ENCODE data around the gene RND1. TPM values are rescaled to one million over a fixed set of nuclear protein-coding genes. Genes with fewer than 3 reads are reported as not detected.
"Not testable (repeated sequence)": the region's sequence is repeated elsewhere in the genome, so short reads cannot be mapped to it uniquely, and the experiment has no call there.

RND1 gene
- polyA plus RNA-seq, 1 donor from 2014 or later, result 1.3 TPM

- no peaks in the 10 kb centered on the region for H3K36me3 ChIP-seq (ENCODE audit: insufficient read depth, low read length)
- TF ChIP-seq REST (IDR thresholded peaks at IDR 0.05; ENCODE audit: borderline replicate concordance) (no peak), TAF1 (IDR thresholded peaks at IDR 0.05; ENCODE audit: low read depth) (no peak), SMC3 (conservative IDR thresholded peaks at IDR 0.05; ENCODE audit: poor library complexity) (no peak), MXI1 (conservative IDR thresholded peaks at IDR 0.05; ENCODE audit: poor library complexity, severe bottlenecking) (no peak), RAD21 (conservative IDR thresholded peaks at IDR 0.05) (no peak), EZH2 (IDR thresholded peaks at IDR 0.05; ENCODE audit: borderline replicate concordance, insufficient read depth, low read length, poor library complexity, severe bottlenecking) (no peak), EP300 (conservative IDR thresholded peaks at IDR 0.05; ENCODE audit: poor library complexity, severe bottlenecking) (no peak), CTCF (IDR thresholded peaks at IDR 0.05; ENCODE audit: poor library complexity, severe bottlenecking) (no peak), POLR2AphosphoS5 (IDR thresholded peaks at IDR 0.05) (no peak)
- no peak overlapping the region for H3K4me3 ChIP-seq (ENCODE audit: low read length)
- no peaks in the 10 kb centered on the region for H3K9me2 ChIP-seq (ENCODE audit: insufficient read depth, low read length)
- no peak overlapping the region for H3K27ac ChIP-seq (ENCODE audit: low read length)
- H3K9ac ChIP-seq (ENCODE audit: low read length), result no peak overlapping the region
- no peaks in the 10 kb centered on the region for H3F3A ChIP-seq (ENCODE audit: insufficient read depth, low read length, poor library complexity, severe bottlenecking)
- H3K9me3 ChIP-seq (ENCODE audit: low read length), result no peaks in the 10 kb centered on the region
- no peaks in the 10 kb centered on the region for H4K20me1 ChIP-seq (ENCODE audit: insufficient read depth)
- H3K79me2 ChIP-seq (replicated peaks; ENCODE audit: insufficient read depth, low read length), result no peaks in the 10 kb centered on the region
- H3K4me2 ChIP-seq (ENCODE audit: low read length), result no peak overlapping the region
- no peak overlapping the region for H2AFZ ChIP-seq (ENCODE audit: low read depth, low read length)
- H3K27me3 ChIP-seq (ENCODE audit: insufficient read depth, low read depth, low read length), result no peaks in the 10 kb centered on the region
Observed at GRCh38 chr12:48857278-48857994, 8.2 kb downstream of the RND1 start.

- Histone ChIP-seq H3K27me3 (ENCODE audit: insufficient read depth, low read depth, low read length) (no peaks in the 10 kb centered on the region), H3K9me2 (ENCODE audit: insufficient read depth, low read length) (no peaks in the 10 kb centered on the region), H4K20me1 (ENCODE audit: insufficient read depth) (no peaks in the 10 kb centered on the region), H2AFZ (ENCODE audit: low read depth, low read length) (no peak overlapping the region), H3K9ac (ENCODE audit: low read length) (no peak overlapping the region), H3F3A (ENCODE audit: insufficient read depth, low read length, poor library complexity, severe bottlenecking) (no peaks in the 10 kb centered on the region), H3K27ac (ENCODE audit: low read length) (no peak overlapping the region), H3K36me3 (ENCODE audit: insufficient read depth, low read length) (no peaks in the 10 kb centered on the region), H3K4me3 (ENCODE audit: low read length) (no peak overlapping the region), H3K4me2 (ENCODE audit: low read length) (no peak overlapping the region), H3K79me2 (replicated peaks; ENCODE audit: insufficient read depth, low read length) (peaks cover 6% of the 10 kb centered on the region), H3K9me3 (ENCODE audit: low read length) (no peaks in the 10 kb centered on the region)
- no peak for TF ChIP-seq SMC3 (conservative IDR thresholded peaks at IDR 0.05; ENCODE audit: poor library complexity)
- no peak for TF ChIP-seq EP300 (conservative IDR thresholded peaks at IDR 0.05; ENCODE audit: poor library complexity, severe bottlenecking)
- no peak for TF ChIP-seq REST (IDR thresholded peaks at IDR 0.05; ENCODE audit: borderline replicate concordance)
- no peak for TF ChIP-seq MXI1 (conservative IDR thresholded peaks at IDR 0.05; ENCODE audit: poor library complexity, severe bottlenecking)
- TF ChIP-seq RAD21 (conservative IDR thresholded peaks at IDR 0.05), result no peak
- no peak for TF ChIP-seq TAF1 (IDR thresholded peaks at IDR 0.05; ENCODE audit: low read depth)
Observed at GRCh38 chr12:48856379-48856778, 9.3 kb downstream of the RND1 start.

- H4K20me1 ChIP-seq (ENCODE audit: insufficient read depth); H3K27ac ChIP-seq (ENCODE audit: low read length); H3K9me3 ChIP-seq (ENCODE audit: low read length); H3K36me3 ChIP-seq (ENCODE audit: insufficient read depth, low read length); H3F3A ChIP-seq (ENCODE audit: insufficient read depth, low read length, poor library complexity, severe bottlenecking); H3K4me2 ChIP-seq (ENCODE audit: low read length); H3K9me2 ChIP-seq (ENCODE audit: insufficient read depth, low read length); H3K4me3 ChIP-seq (ENCODE audit: low read length); H3K27me3 ChIP-seq (ENCODE audit: insufficient read depth, low read depth, low read length); H3K9ac ChIP-seq (ENCODE audit: low read length); H2AFZ ChIP-seq (ENCODE audit: low read depth, low read length): not testable (repeated sequence)
- H3K79me2 ChIP-seq (replicated peaks; ENCODE audit: insufficient read depth, low read length), result peaks cover 19% of the 10 kb centered on the region
Observed at GRCh38 chr12:48854932-48855331, 10.7 kb downstream of the RND1 start.
